SK-N-SH (cell line): ENCODE measurements around the gene ZNF197. TPM values are rescaled to one million over a fixed set of nuclear protein-coding genes. Genes with fewer than 3 reads are reported as not detected.

Experiments
- CTCF ChIA-PET: fragments of 300-600, 350-600 bp; formaldehyde crosslinking; extraction: SDS; loops from one replicate; lab custom pipeline; 2021; lab: Yijun Ruan, JAX
- POLR2A ChIA-PET: fragments of 350-600 bp; sonication (Branson Sonifier 250); formaldehyde crosslinking; extraction: SDS; loops from one replicate; lab custom pipeline; 2020; ENCODE audit warnings: antibody characterized with exemption, inconsistent platforms; lab: Yijun Ruan, JAX
- DNase-seq: peaks from one replicate; pipeline ENCODE4 v3.0.0; 2012
- H2AFZ ChIP-seq: fragments of 200-600 bp; sonication (generic); 2 replicates; pipeline ENCODE4 v1.8.1; 2016; ENCODE audit warnings: antibody characterized with exemption, mild to moderate bottlenecking, low read depth
- H3F3A ChIP-seq: fragments of 200-600 bp; sonication (generic); replicated peaks from 2 replicates; pipeline ENCODE3; 2016; ENCODE audit warnings: antibody characterized with exemption, mild to moderate bottlenecking; ENCODE audit not compliant: insufficient read depth
- H3K27ac ChIP-seq, 2 experiments: fragments of 200-500 bp in 1 of 2; fragments of 200-600 bp in 1 of 2; sonication (Bioruptor generic) in 1 of 2; sonication (generic), shearing (Covaris generic) in 1 of 2; 2 replicates each; pipeline versions ENCODE4 v1.5.1 to v1.6.1; 2014 to 2016; ENCODE audit warnings: low read depth in 2 of 2, inconsistent platforms in 1 of 2, low read length in 1 of 2, mild to moderate bottlenecking in 1 of 2, mixed read lengths in 1 of 2
- H3K27me3 ChIP-seq: fragments of 200-600 bp; sonication (generic), shearing (Covaris generic); 2 replicates; pipeline ENCODE4 v1.6.1; 2016; ENCODE audit warnings: mixed run types; ENCODE audit not compliant: insufficient read depth
- H3K36me3 ChIP-seq, 2 experiments: fragments of 200-500 bp in 1 of 2; fragments of 200-600 bp in 1 of 2; sonication (Bioruptor generic) in 1 of 2; sonication (generic) in 1 of 2; replicated peaks in 1 of 2; 2 replicates each; pipeline versions ENCODE3 to v1.5.1; 2014 to 2016; ENCODE audit warnings: low read length in 1 of 2, mild to moderate bottlenecking in 1 of 2; ENCODE audit not compliant: insufficient read depth in 2 of 2, control insufficient read depth in 1 of 2
- H3K4me1 ChIP-seq, 2 experiments: fragments of 200-500 bp in 1 of 2; fragments of 200-600 bp in 1 of 2; sonication (Bioruptor generic) in 1 of 2; sonication (generic), shearing (Covaris generic) in 1 of 2; 2 replicates each; pipeline versions ENCODE4 v1.5.1 to v1.6.1; 2014 to 2016; ENCODE audit warnings: low read depth in 1 of 2, low read length in 1 of 2, mixed run types in 1 of 2; ENCODE audit not compliant: insufficient read depth in 2 of 2, control insufficient read depth in 1 of 2
- H3K4me2 ChIP-seq: fragments of 200-600 bp; sonication (generic), shearing (Covaris generic); 2 replicates; pipeline ENCODE4 v1.6.1; 2017; ENCODE audit warnings: mixed run types
- H3K4me3 ChIP-seq, 2 experiments: fragments of 200-500 bp in 1 of 2; fragments of 200-600 bp in 1 of 2; sonication (Bioruptor generic) in 1 of 2; sonication (generic), shearing (Covaris generic) in 1 of 2; 2 replicates each; pipeline versions ENCODE4 v1.5.1 to v1.8.1; 2014 to 2016; ENCODE audit warnings: low read depth in 2 of 2, inconsistent platforms in 1 of 2, low read length in 1 of 2, mild to moderate bottlenecking in 1 of 2, mixed read lengths in 1 of 2, moderate library complexity in 1 of 2
- H3K79me2 ChIP-seq: fragments of 200-600 bp; sonication (generic); 2 replicates; pipeline ENCODE4 v1.8.1; 2017; ENCODE audit warnings: mild to moderate bottlenecking; ENCODE audit not compliant: insufficient read depth
- H3K9ac ChIP-seq: fragments of 200-600 bp; sonication (generic); 2 replicates; pipeline ENCODE4 v1.6.1; 2017; ENCODE audit warnings: mixed run types
- H3K9me2 ChIP-seq: fragments of 200-600 bp; sonication (generic); 2 replicates; pipeline ENCODE4 v1.6.1; 2017; ENCODE audit warnings: mixed run types
- H3K9me3 ChIP-seq: fragments of 200-600 bp; sonication (generic); 2 replicates; pipeline ENCODE4 v1.6.1; 2017; ENCODE audit warnings: mixed run types, mild to moderate bottlenecking, moderate library complexity
- H4K20me1 ChIP-seq: fragments of 200-600 bp; sonication (generic); 2 replicates; pipeline ENCODE4 v1.6.1; 2017; ENCODE audit warnings: mild to moderate bottlenecking, mixed run types; ENCODE audit not compliant: insufficient read depth
- ELF1 ChIP-seq: IDR thresholded peaks from 2 replicates; pipeline ENCODE4 v1.4.0; 2012
- EP300 ChIP-seq, 2 experiments: IDR thresholded peaks; 2 replicates each; pipeline versions ENCODE4 v1.4.0 to v1.6.1; 2012; ENCODE audit warnings: borderline replicate concordance in 1 of 2, low read depth in 1 of 2, low read length in 1 of 2
- EZH2phosphoT487 ChIP-seq: fragments of 200-600 bp; sonication (generic); IDR thresholded peaks from 2 replicates; pipeline ENCODE4 v1.6.1; 2017; ENCODE audit warnings: low read depth, mixed run types, mild to moderate bottlenecking, antibody characterized with exemption, moderate library complexity, borderline replicate concordance
- GATA2 ChIP-seq: sonication (generic); formaldehyde crosslinking; IDR thresholded peaks from 2 replicates; pipeline ENCODE4 v1.5.0; 2020; ENCODE audit warnings: mild to moderate bottlenecking, missing genetic modification reagents
- MAX ChIP-seq: IDR thresholded peaks from 2 replicates; pipeline ENCODE4 v1.4.0; 2012; ENCODE audit warnings: low read depth
- RAD21 ChIP-seq: IDR thresholded peaks from 2 replicates; pipeline ENCODE4 v1.6.1; 2012; ENCODE audit warnings: mild to moderate bottlenecking, low read length
- SIN3A ChIP-seq: IDR thresholded peaks from 2 replicates; pipeline ENCODE4 v1.6.1; 2012; ENCODE audit warnings: low read depth, mild to moderate bottlenecking, low read length, moderate library complexity, borderline replicate concordance
- SMC3 ChIP-seq: IDR thresholded peaks from 2 replicates; pipeline ENCODE4 v1.6.1; 2012; ENCODE audit warnings: low read depth, low read length, improper control_type of control experiment
- TCF12 ChIP-seq: IDR thresholded peaks from 2 replicates; pipeline ENCODE4 v1.4.0; 2012
- TEAD4 ChIP-seq: IDR thresholded peaks from 2 replicates; pipeline ENCODE4 v1.4.0; 2012; ENCODE audit warnings: mild to moderate bottlenecking, borderline replicate concordance; ENCODE audit not compliant: insufficient read depth
- ZBTB33 ChIP-seq: IDR thresholded peaks from 2 replicates; pipeline ENCODE4 v1.4.0; 2012; ENCODE audit warnings: low read depth, borderline replicate concordance
- WGBS: methylation state at CpG from one replicate; pipeline ENCODE4 v1.1.6; 2017; ENCODE audit warnings: low lambda C conversion rate; 5-methylcytosine and 5-hydroxymethylcytosine counted together
- polyA plus RNA-seq, 3 experiments: library from polyadenylated mRNA; depleted of rRNA; stranded (reverse); fragments of >200 nt; gene quantifications; 2 replicates each; pipeline ENCODE4 v1.2.3, GENCODE V29; 2012
- TF ChIP-seq, protein P1 (sequence below): fragments of 200-600 bp; sonication (generic); IDR thresholded peaks from 2 replicates; pipeline ENCODE4 v1.6.1; 2017; ENCODE audit warnings: antibody characterized with exemption, mild to moderate bottlenecking, moderate library complexity
- TF ChIP-seq, protein P2 (sequence below): fragments of 150-350 bp; IDR thresholded peaks from 2 replicates; pipeline ENCODE4 v1.6.1; 2017; ENCODE audit warnings: antibody characterized with exemption, low read length, low read depth, borderline replicate concordance
- TF ChIP-seq, protein P3 (sequence below): IDR thresholded peaks from 2 replicates; pipeline ENCODE4 v1.4.0; 2012; ENCODE audit warnings: low read depth, borderline replicate concordance
- TF ChIP-seq, protein P4 (sequence below): IDR thresholded peaks from 2 replicates; pipeline ENCODE4; 2012

ZNF197 gene
- polyA plus RNA-seq, 1 of the 3 experiments (the other 2 are of a cell fraction), result 4.3 TPM

DNA sequence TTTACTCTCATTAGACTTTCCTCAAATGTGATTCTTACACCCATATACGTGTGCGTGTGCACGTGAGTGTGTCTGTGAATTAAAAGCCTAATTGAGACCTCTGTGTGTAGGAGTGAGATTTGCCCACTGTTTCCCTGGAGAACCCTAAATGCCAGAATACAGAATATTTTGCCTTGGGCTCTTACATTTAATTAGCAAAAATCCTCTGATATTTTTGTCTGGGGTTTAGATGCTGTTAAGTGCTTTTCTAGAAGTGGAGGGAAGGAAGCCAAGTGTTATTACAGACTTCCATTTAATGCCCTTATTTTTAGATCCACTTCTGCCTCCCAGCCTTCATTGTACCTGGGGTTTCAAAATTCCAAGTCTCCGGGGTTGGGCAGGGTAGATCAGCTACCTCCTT, 41.5 kb downstream of the ZNF197 start:
- H3K27me3 ChIP-seq, result no peaks in the 10 kb centered on the region
- peaks cover 8 to 13% of the 10 kb centered on the region in 2 experiments for H3K36me3 ChIP-seq
- no peaks in the 10 kb centered on the region for H3K9me2 ChIP-seq
- CTCF ChIA-PET, result no interaction called here
- no peak overlapping the region for H3K27ac ChIP-seq
- no peak overlapping the region for H3K4me2 ChIP-seq
- no peaks in the 10 kb centered on the region for H3F3A ChIP-seq
- no peak overlapping the region for H3K4me3 ChIP-seq
- TF ChIP-seq, protein P1, sequence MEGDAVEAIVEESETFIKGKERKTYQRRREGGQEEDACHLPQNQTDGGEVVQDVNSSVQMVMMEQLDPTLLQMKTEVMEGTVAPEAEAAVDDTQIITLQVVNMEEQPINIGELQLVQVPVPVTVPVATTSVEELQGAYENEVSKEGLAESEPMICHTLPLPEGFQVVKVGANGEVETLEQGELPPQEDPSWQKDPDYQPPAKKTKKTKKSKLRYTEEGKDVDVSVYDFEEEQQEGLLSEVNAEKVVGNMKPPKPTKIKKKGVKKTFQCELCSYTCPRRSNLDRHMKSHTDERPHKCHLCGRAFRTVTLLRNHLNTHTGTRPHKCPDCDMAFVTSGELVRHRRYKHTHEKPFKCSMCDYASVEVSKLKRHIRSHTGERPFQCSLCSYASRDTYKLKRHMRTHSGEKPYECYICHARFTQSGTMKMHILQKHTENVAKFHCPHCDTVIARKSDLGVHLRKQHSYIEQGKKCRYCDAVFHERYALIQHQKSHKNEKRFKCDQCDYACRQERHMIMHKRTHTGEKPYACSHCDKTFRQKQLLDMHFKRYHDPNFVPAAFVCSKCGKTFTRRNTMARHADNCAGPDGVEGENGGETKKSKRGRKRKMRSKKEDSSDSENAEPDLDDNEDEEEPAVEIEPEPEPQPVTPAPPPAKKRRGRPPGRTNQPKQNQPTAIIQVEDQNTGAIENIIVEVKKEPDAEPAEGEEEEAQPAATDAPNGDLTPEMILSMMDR, result no peak
- no peak for TF ChIP-seq EZH2phosphoT487
- H3K9me3 ChIP-seq, result 0 out of 2 replicates have a peak, but pooled peaks cover 5% of the 10 kb centered on the region
- 85% methylated on average over 4 of the region's 4 CpGs for WGBS
- no peaks in the 10 kb centered on the region; a peak in 1 of 4 replicates for H3K4me1 ChIP-seq
- no peak for DNase-seq
- no peaks in the 10 kb centered on the region for H4K20me1 ChIP-seq
- H2AFZ ChIP-seq, result no peak overlapping the region
- H3K79me2 ChIP-seq, result no peaks in the 10 kb centered on the region
- POLR2A ChIA-PET, result no interaction called here
- H3K9ac ChIP-seq, result no peak overlapping the region

DNA sequence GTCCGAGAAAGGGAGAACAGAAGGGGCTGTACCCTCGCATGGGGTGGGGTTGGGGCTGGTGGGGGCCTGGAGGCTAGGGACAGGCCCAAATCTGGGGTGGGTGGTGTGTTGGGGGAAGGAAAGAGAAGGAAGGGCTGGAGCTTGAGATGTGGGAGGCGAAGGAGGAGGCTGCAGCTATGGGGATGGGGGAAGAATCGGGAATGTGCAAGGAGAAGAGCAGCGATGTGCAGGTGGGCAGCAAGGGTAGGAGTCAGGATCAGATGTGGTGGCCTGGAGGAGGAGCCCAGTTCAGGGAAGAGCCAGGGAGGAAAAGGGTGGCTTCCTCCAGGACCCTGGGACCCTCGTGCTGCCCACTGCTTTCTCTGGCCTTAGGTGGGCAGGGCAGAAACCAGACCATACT, 44.9 kb downstream of the ZNF197 start:
- POLR2A ChIA-PET, result no interaction called here

More for the DNA sequence above, 44.9 kb downstream of the ZNF197 start:
- H3K9ac ChIP-seq, result no peak overlapping the region
- WGBS, result 84% methylated on average over 6 of the region's 6 CpGs
- no peak overlapping the region for H3K4me3 ChIP-seq
- H4K20me1 ChIP-seq, result no peaks in the 10 kb centered on the region
- no peaks in the 10 kb centered on the region; a peak in 1 of 4 replicates for H3K4me1 ChIP-seq
- TF ChIP-seq ELF1, result no peak
- TF ChIP-seq TEAD4, result no peak
- no peak for TF ChIP-seq SIN3A
- no peak for TF ChIP-seq GATA2
- TF ChIP-seq, protein P1, result no peak
- TF ChIP-seq, protein P2, sequence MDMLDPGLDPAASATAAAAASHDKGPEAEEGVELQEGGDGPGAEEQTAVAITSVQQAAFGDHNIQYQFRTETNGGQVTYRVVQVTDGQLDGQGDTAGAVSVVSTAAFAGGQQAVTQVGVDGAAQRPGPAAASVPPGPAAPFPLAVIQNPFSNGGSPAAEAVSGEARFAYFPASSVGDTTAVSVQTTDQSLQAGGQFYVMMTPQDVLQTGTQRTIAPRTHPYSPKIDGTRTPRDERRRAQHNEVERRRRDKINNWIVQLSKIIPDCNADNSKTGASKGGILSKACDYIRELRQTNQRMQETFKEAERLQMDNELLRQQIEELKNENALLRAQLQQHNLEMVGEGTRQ, result no peak
- TF ChIP-seq ZBTB33, result no peak
- no peak for TF ChIP-seq RAD21
- no peak for TF ChIP-seq SMC3
- TF ChIP-seq, protein P3, sequence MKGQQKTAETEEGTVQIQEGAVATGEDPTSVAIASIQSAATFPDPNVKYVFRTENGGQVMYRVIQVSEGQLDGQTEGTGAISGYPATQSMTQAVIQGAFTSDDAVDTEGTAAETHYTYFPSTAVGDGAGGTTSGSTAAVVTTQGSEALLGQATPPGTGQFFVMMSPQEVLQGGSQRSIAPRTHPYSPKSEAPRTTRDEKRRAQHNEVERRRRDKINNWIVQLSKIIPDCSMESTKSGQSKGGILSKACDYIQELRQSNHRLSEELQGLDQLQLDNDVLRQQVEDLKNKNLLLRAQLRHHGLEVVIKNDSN, result no peak
- TF ChIP-seq, protein P4, sequence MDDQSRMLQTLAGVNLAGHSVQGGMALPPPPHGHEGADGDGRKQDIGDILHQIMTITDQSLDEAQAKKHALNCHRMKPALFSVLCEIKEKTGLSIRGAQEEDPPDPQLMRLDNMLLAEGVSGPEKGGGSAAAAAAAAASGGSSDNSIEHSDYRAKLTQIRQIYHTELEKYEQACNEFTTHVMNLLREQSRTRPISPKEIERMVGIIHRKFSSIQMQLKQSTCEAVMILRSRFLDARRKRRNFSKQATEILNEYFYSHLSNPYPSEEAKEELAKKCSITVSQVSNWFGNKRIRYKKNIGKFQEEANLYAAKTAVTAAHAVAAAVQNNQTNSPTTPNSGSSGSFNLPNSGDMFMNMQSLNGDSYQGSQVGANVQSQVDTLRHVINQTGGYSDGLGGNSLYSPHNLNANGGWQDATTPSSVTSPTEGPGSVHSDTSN, result no peak
- no peak for TF ChIP-seq TCF12
- no peak for TF ChIP-seq MAX
- TF ChIP-seq EP300 (IDR thresholded peaks at IDR 0.05; ENCODE audit: borderline replicate concordance in 1 of 2, low read depth in 1 of 2, low read length in 1 of 2), result no peak
- no peak overlapping the region for H3K4me2 ChIP-seq
- H3K9me2 ChIP-seq, result no peaks in the 10 kb centered on the region
- no peak overlapping the region for H2AFZ ChIP-seq
- 0 out of 2 replicates have a peak, but pooled peaks cover 5% of the 10 kb centered on the region for H3K9me3 ChIP-seq
- H3K27me3 ChIP-seq, result no peaks in the 10 kb centered on the region
- H3K36me3 ChIP-seq, result no peaks in the 10 kb centered on the region
- no peak overlapping the region for H3K27ac ChIP-seq
- H3K79me2 ChIP-seq, result no peaks in the 10 kb centered on the region
- DNase-seq, result no peak
- CTCF ChIA-PET, result no interaction called here
- H3F3A ChIP-seq, result no peaks in the 10 kb centered on the region
